Nephron progenitor cell (in vitro differentiated cells): ENCODE results near the gene LOXHD1.
A peak's percentile ranks its signal among the peaks of the same experiment; 100 is the strongest.

Experiments
- DNase-seq: peaks from one replicate; pipeline ENCODE4 v3.0.0; 2021
- H3K27ac Mint-ChIP-seq: 2 replicates; pipeline ENCODE4 v1.8.0; 2021; ENCODE audit warnings: mild to moderate bottlenecking, moderate library complexity, mixed read lengths
- H3K27me3 Mint-ChIP-seq: 2 replicates; pipeline ENCODE4 v1.8.0; 2021; ENCODE audit warnings: mild to moderate bottlenecking, low read depth, mixed read lengths; ENCODE audit not compliant: poor library complexity
- H3K36me3 Mint-ChIP-seq: 2 replicates; pipeline ENCODE4 v1.8.0; 2021; ENCODE audit warnings: low read depth, mixed read lengths
- H3K4me1 Mint-ChIP-seq: 2 replicates; pipeline ENCODE4 v1.8.0; 2021; ENCODE audit warnings: mixed read lengths
- H3K4me3 Mint-ChIP-seq: 2 replicates; pipeline ENCODE4 v1.8.0; 2021; ENCODE audit warnings: mild to moderate bottlenecking, moderate library complexity, mixed read lengths
- H3K9me3 Mint-ChIP-seq: 2 replicates; pipeline ENCODE4 v1.8.0; 2021; ENCODE audit warnings: mild to moderate bottlenecking, moderate library complexity, mixed read lengths
- CTCF ChIP-seq: fragments of 200-600 bp; sonication (generic); IDR thresholded peaks from 2 replicates; pipeline ENCODE4 v1.5.0; 2021; ENCODE audit warnings: antibody characterized with exemption

Gene LOXHD1

GRCh38 chr18:46519870-46520269, 137.2 kb downstream of the LOXHD1 start:
- DNase-seq: no peak
- Mint-ChIP-seq H3K27ac (no peak overlapping the region), H3K27me3 (peaks cover 60% of the 10 kb centered on the region), H3K4me3 (no peak overlapping the region), H3K9me3 (no peaks in the 10 kb centered on the region), H3K4me1 (no peaks in the 10 kb centered on the region), H3K36me3 (no peaks in the 10 kb centered on the region)
- TF ChIP-seq CTCF: no peak

- Mint-ChIP-seq H3K27me3 (peaks cover 68% of the 10 kb centered on the region), H3K4me1 (no peaks in the 10 kb centered on the region), H3K27ac (no peak overlapping the region), H3K9me3 (no peaks in the 10 kb centered on the region), H3K36me3 (no peaks in the 10 kb centered on the region), H3K4me3 (no peak overlapping the region)
- peak; percentile 14 for TF ChIP-seq CTCF
- DNase-seq: peak; percentile 25
These were observed 138.6 kb downstream of the LOXHD1 start for GRCh38 chr18:46518438-46518837.

GRCh38 chr18:46516555-46516954, 140.5 kb downstream of the LOXHD1 start:
- peaks cover 69% of the 10 kb centered on the region for H3K27me3 Mint-ChIP-seq
- no peak for TF ChIP-seq CTCF
- H3K36me3 Mint-ChIP-seq: no peaks in the 10 kb centered on the region

GRCh38 chr18:46510386-46510785, 146.6 kb downstream of the LOXHD1 start:
- DNase-seq: no peak
- Mint-ChIP-seq H3K4me3 (no peak overlapping the region), H3K27me3 (peaks cover 53% of the 10 kb centered on the region), H3K36me3 (no peaks in the 10 kb centered on the region), H3K4me1 (no peaks in the 10 kb centered on the region), H3K27ac (no peak overlapping the region), H3K9me3 (peaks cover 3% of the 10 kb centered on the region)
- TF ChIP-seq CTCF: no peak

More at GRCh38 chr18:46516555-46516954, 140.5 kb downstream of the LOXHD1 start:
- H3K4me3 Mint-ChIP-seq: no peak overlapping the region
- H3K9me3 Mint-ChIP-seq: peaks cover 3% of the 10 kb centered on the region
- no peaks in the 10 kb centered on the region for H3K4me1 Mint-ChIP-seq
- no peak overlapping the region for H3K27ac Mint-ChIP-seq
- DNase-seq: no peak

GRCh38 chr18:46509530-46509929, 147.5 kb downstream of the LOXHD1 start:
- DNase-seq: no peak
- no peak overlapping the region for H3K27ac Mint-ChIP-seq
- H3K27me3 Mint-ChIP-seq: peaks cover 53% of the 10 kb centered on the region
- H3K36me3 Mint-ChIP-seq: no peaks in the 10 kb centered on the region
- no peak overlapping the region for H3K4me3 Mint-ChIP-seq
- H3K4me1 Mint-ChIP-seq: no peaks in the 10 kb centered on the region
- no peak for TF ChIP-seq CTCF
- H3K9me3 Mint-ChIP-seq: peaks cover 3% of the 10 kb centered on the region

- H3K27ac Mint-ChIP-seq: no peak overlapping the region
- no peaks in the 10 kb centered on the region for H3K4me1 Mint-ChIP-seq
- no peaks in the 10 kb centered on the region for H3K36me3 Mint-ChIP-seq
- no peak overlapping the region for H3K4me3 Mint-ChIP-seq
- no peak for TF ChIP-seq CTCF
- no peaks in the 10 kb centered on the region for H3K9me3 Mint-ChIP-seq
- H3K27me3 Mint-ChIP-seq: peaks cover 48% of the 10 kb centered on the region
- DNase-seq: no peak
These were observed 149.9 kb downstream of the LOXHD1 start for GRCh38 chr18:46506974-46507586.
